NCI-H446 treated with DMSO at 0.1 percent for 48 hours (cell line): ENCODE measurements around the gene C1QTNF9B.
"Not testable (repeated sequence)": the region's sequence is repeated elsewhere in the genome, so short reads cannot be mapped to it uniquely, and the experiment has no call there.

Source experiments
- DNase-seq: peaks from one replicate; lab custom pipeline; 2025; lab: John Stamatoyannopoulos, UW

Gene C1QTNF9B

GRCh38 chr13:23893791-23894190, 3.5 kb downstream of the C1QTNF9B start:
- DNase-seq, result not testable (repeated sequence)

DNA sequence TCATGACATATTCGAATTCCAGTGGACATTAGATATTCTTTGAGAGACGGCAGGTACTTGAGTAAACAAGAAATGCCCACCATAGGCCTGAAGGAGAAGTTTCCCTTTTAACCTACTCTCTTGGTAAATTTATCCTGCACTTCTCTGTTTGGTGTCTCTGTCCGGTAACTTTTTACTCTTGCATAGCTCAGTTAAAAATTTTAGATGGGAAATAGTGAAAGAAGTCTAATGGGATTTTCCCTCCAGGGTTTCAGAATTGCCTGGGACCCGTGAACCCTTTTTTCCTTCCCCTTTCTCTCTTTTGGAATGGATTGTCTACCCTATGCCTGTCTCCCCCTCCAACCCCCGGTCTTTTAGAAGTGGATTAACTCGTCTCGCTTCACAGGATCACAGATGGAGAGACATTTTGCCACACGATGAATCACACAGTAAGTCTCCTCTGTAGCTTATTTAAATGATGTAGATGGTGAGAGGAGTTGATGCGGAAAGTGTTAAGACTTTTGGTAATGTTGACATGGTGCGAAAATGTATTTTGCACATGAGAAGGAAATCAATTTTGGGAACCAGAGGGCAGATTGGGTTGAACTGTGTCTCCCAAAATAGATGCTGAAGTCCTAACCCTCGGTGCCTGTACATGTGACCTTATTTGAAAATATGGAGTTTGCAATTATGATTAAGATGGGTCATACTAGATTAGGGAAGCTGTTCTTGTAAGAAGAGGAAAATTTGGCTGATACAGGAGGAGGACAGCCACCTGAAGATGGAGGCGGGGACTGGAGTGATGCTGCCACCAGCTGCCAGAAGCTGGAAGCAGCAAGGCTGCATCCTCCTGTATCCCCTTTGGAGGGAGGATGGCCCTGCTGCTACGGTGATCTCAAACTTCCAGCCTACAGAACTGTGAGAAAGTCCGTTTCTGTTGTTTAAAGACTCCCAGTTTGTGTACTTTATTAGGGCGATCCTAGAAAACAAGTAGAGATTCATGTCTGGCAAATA, 7.4 kb downstream of the C1QTNF9B start:
- peak; percentile 13 for DNase-seq

- DNase-seq, result peak; percentile 84
These were observed 8.4 kb downstream of the C1QTNF9B start, which contains the start of gene MIPEP for GRCh38 chr13:23888658-23889614. Gene MIPEP, minus strand, starts transcription at chr13:23889400. Its CDS starts 80 bp downstream, at chr13:23889320.

GRCh38 chr13:23884361-23884760, 12.9 kb downstream of the C1QTNF9B start:
- DNase-seq, result not testable (repeated sequence)

- no peak for DNase-seq
These were observed 14.0 kb downstream of the C1QTNF9B start for GRCh38 chr13:23883255-23883654.

- DNase-seq, result not testable (repeated sequence)
These were observed 15.9 kb downstream of the C1QTNF9B start for GRCh38 chr13:23881402-23881800.

- DNase-seq, result not testable (repeated sequence)
These were observed 16.6 kb downstream of the C1QTNF9B start for GRCh38 chr13:23880493-23881401.

DNA sequence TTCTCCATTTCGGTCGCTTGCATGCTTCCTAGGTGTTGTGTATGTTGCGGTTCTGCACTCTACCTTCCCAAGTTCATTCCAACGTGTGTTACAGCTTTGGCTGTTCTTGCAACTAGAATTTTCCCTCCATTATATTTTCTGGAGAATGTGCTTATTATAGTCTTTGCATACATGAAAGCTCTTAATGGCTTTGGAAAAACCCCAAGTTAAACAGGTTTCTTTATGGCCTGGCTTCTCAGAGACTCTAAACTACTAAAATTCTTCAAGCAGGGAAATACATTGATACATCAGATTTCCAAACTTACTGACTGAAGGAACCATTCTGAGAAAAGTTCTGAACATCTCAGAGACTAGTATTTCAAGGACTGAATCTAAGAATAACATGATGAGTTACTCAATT, 20.0 kb downstream of the C1QTNF9B start:
- DNase-seq, result no peak

- DNase-seq, result no peak
These were observed 21.0 kb downstream of the C1QTNF9B start for GRCh38 chr13:23876265-23876664.

- DNase-seq, result peak; percentile 10
These were observed 25.6 kb downstream of the C1QTNF9B start for GRCh38 chr13:23871616-23872220.

GRCh38 chr13:23870356-23871140, 26.8 kb downstream of the C1QTNF9B start:
- DNase-seq, result no peak

DNA sequence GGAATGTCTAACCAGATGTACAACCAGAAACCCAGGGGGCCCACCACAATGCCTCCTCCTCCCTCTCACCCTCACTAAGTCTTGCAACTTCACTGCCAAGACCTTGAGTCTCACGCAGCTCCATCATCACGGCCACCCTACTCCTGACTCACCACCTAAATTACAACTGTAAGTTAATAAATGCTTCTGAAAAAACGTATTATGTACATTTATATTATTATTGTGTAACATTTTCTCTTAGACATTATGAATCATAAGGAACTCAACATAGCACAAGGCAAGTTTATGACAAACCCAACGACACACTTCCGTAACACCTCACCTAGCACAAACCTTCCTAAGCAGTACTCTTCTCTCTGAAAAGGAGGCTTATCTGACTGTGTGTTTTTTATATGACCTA, 28.8 kb downstream of the C1QTNF9B start:
- DNase-seq, result no peak

DNA sequence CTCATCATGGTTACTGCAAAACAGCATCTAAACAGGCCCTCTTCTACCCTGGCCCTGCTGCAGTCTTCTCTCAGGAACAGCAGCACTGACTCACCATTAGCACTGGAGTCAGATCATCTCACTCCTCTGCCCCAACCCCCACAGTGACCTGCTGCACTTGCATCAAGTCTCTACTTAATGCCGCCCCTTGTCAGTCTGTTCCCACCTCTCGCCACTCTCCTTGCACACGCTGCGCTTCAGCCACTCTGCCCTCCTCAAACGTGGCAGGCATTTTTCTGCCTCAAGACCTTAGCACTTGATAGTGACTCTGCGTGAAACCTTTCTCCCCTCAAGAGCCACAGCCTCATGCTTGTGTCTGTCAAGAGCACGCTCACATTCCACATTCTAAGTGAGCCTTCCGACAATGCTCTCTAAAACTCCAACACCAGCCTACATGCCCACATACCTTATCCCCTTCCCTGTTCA, 30.2 kb downstream of the C1QTNF9B start:
- DNase-seq, result no peak

DNA sequence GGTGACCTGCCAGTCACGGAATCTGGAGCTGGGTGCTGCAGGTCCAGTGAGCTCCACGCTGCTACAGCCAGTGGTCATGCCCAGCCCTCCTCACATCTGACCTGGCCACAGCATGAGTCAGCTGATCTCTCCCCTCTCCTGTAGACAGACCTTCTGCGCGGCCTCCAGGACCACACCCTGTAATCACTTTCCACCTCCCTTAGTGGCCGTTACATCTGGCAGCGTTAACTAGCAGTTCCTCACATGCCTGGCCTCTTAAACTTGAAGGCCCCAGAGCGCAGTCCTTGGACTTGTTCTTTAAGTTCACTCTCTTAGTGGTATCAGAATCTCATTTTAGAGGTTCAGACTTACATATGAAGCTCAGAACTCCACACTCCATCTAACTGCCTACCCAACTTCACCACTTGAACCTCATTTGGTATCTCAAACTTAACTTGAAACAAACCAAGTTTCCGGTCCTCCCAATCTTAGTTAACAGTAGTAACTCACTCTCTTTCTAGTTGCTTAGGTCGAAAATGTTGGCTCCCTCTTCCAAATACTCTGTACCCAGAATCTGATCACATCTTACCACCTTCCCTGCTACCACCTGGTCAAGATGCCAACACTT, 30.8 kb downstream of the C1QTNF9B start:
- no peak for DNase-seq

DNA sequence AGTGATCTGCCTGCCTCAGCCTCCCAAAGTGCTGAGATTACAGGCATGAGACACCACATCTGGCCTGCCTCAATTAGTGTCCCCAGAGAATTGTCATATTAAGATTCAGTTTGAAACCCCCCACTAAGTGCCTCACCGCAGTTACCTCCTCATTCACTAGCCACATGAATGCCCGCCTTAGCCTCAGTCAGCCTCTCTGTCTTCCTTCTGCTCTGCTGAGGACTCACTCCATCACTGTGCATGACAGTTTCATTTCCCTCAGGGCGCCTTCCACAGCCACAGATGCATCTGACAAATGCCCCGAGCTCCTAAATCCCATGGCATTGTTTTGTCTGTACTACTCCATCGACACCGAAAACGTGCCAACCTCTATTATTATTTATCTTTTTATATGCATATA, 31.4 kb downstream of the C1QTNF9B start:
- DNase-seq, result no peak

GRCh38 chr13:23865026-23865425, 32.3 kb downstream of the C1QTNF9B start:
- DNase-seq, result no peak

GRCh38 chr13:23861310-23861709, 36.0 kb downstream of the C1QTNF9B start:
- DNase-seq, result no peak

GRCh38 chr13:23859904-23860303, 37.4 kb downstream of the C1QTNF9B start:
- no peak for DNase-seq

DNA sequence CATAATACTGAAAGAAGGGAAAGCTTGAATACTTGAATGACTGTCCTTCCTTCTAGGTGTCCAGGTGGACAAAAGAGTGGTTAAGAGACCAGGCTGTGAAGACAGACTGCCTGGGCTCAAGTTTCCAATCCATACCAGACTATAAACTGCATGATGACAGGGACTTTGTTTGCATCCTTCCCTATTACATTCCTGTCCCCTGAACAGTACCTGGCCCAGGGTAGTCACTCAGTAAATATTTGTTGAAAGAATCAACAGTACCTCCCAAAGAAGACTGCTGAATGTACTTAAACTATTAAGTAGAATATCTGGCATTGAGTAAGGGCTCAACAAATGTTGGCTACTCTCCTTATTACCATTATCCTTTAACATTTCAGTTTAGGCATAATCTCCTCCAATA, 37.8 kb downstream of the C1QTNF9B start:
- no peak for DNase-seq
